ENCODE measurements around the gene RING1.

The RING1 gene

GRCh38 chr6:33171880-33172687 lies 36.2 kb upstream of the RING1 start:
- DNase-seq (ENCODE audit: low read depth) = no peak

- no peak for DNase-seq (ENCODE audit: low read depth)
Measured at GRCh38 chr6:33172688-33173534, 35.4 kb upstream of the RING1 start.

DNA sequence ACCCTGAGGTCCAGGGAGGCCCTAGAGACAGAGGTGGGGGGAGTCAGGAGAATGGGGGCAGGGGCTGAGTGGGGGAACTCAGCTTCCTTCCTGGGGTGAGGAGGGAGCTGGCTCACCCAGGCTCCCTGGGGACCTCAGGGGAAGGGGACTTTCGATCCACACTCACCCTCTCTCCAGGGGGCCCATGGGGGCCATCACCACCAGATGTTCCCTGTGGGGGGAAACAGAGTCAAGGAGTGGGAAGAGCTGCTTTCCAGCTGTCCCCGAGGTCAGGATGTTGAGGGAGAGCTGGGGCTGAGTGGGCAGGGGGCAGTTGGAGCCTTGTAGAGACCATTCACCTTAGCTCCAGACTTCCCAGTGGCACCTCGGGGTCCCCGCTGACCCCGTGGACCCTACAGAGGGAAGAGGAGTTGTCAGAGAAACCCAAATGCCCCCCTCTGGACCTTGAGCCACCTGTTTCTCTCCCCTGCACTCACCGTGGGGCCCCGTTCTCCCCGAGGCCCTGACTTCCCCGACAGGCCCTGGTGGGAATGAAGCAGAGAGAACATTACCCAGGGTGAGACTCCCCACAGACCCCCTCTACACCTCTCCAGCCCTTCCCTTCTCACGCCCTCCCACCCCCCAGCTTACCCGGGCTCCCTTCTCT lies 34.6 kb upstream of the RING1 start:
- no peak for DNase-seq (ENCODE audit: low read depth)

GRCh38 chr6:33174784-33175183 lies 33.5 kb upstream of the RING1 start:
- no peak for DNase-seq (ENCODE audit: low read depth)

DNA sequence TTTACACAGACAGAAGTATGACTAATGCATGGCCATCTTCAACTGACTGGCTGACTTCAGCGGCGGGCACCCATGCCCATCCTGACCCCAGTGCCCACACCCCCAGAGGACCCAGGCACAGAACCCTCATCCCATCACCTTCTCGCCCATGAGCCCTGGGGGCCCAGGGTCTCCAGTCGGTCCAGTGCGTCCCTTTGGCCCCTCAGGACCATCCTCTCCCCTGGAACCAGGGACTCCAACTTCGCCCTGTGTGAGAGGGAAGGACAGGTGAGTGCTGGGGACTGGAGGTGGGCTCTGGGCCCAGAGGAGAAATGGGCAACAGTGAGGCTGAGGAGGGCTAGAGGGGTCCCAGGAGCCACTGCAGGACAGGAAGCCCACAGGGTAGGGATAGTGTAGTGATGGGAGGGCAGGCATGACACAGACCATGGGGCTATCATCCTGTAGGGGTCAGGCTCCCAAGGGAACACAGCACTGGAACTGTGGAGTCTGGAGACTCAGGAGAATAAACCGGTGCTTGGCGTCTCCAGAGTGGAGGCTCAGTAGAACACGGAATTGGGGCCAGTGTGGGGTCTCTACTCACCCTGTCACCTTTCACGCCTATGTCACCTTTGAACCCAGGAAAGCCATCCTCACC lies 32.7 kb upstream of the RING1 start:
- DNase-seq (ENCODE audit: low read depth) = no peak

GRCh38 chr6:33176906-33177305 lies 31.4 kb upstream of the RING1 start:
- DNase-seq (ENCODE audit: low read depth) = no peak

GRCh38 chr6:33177552-33178446 lies 30.5 kb upstream of the RING1 start:
- DNase-seq (ENCODE audit: low read depth) = no peak

DNA sequence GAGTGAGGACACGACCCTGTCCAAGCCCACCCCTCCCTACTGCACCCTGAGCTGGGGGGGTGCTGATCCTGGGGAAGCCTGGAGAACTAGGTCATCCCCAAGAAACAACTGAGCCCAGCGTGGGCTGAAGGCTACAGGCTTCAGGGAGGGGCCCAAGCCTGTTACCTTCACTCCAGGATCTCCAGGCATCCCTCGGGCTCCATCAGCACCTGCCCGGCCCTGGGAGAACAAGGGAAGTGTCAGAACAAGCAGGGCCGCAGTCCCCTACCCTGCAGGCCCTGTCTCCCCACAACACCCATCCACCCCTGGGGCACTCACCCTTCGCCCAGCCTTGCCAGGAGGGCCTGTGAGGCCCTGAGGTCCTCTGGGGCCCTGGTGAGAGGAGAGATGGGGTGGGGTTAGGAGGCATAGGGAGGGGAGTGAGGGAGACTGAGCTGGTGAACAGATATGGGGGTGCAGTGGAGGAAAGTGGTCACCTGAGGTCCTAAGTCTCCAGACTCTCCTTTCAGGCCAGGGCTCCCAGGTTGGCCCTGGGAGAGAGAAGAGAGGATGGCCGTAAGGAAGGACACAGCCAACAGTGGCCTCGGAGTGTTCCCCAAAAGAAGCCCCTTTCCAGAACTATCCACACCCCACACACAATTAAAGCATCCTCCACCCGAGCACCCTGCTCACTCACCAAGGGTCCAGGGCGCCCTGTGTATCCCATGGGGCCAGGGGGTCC lies 29.4 kb upstream of the RING1 start:
- DNase-seq (ENCODE audit: low read depth) = no peak

DNA sequence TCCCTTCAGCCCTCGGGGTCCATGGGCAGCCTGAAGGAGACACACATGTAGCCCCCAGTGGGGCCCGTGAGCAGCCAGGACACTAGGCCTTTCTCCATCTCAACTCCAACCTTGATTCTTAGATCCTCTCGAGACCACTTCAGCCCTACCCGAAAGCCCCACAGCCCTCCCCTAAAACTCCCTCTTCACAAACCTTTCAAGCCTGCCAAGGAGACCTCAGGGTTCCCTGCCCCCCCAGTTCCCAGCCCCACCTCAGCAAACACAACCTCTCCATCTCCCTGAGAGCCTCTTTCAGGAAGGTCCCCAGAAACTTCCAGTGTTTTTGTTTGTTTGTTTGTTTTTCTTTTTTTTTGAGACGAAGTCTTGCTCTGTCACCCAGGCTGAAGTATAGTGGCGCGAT lies 27.2 kb upstream of the RING1 start:
- no peak for DNase-seq (ENCODE audit: low read depth)

DNA sequence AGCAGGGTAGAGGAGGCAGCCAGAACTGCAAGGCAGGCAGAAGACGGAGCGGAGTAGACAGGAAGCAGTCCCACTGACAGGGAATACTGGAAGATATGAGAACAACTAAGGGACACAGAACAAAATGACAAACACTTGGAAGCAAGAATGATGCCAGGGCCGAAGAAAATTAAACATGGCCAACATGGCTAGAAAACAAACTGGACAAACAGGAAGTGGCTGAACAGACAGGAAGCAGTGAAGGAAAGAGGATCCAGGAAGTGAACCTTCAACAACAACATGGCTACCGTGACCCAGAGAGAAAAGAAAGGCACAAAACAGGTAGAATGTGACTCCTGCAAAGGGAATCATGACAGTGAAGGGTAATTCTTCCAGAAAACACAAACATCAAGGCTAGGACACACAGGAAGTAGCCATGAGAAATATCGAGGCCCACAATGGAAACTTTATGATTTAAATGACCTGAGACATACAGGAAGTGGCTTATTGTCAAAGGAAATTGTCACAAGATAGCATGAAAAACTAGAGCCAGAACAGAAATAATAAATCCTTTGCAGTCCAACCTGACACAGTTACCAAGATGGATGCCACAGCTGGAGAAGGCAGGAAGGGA lies 25.1 kb upstream of the RING1 start:
- no peak for DNase-seq (ENCODE audit: low read depth)

GRCh38 chr6:33185190-33185589 lies 23.1 kb upstream of the RING1 start:
- no peak for DNase-seq (ENCODE audit: low read depth)

GRCh38 chr6:33185654-33186187 lies 22.6 kb upstream of the RING1 start:
- DNase-seq (ENCODE audit: low read depth) = no peak

DNA sequence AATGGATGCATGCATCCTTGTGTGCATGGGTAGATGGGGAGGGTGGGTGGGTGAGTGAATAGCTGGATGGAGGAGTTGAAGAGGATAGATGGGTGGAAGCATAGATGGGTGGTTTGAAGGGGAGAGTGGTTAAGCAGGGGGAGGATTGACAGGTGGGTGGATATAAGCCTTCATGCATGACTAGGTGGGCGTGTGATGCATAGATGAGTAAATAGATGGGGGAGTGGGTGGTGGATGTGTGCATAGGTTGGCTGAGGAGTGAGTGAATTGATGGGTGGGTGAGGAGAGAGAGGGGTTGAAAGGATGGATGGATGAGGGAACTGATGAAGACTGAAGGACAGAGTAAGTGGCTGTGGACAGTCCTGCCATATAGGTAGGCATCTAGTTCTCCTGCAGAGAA lies 20.5 kb upstream of the RING1 start:
- DNase-seq (ENCODE audit: low read depth) = no peak

- DNase-seq (ENCODE audit: low read depth) = no peak
Measured at GRCh38 chr6:33189164-33189563, 19.1 kb upstream of the RING1 start.

GRCh38 chr6:33189625-33190448 lies 18.5 kb upstream of the RING1 start:
- DNase-seq (ENCODE audit: low read depth) = no peak

DNA sequence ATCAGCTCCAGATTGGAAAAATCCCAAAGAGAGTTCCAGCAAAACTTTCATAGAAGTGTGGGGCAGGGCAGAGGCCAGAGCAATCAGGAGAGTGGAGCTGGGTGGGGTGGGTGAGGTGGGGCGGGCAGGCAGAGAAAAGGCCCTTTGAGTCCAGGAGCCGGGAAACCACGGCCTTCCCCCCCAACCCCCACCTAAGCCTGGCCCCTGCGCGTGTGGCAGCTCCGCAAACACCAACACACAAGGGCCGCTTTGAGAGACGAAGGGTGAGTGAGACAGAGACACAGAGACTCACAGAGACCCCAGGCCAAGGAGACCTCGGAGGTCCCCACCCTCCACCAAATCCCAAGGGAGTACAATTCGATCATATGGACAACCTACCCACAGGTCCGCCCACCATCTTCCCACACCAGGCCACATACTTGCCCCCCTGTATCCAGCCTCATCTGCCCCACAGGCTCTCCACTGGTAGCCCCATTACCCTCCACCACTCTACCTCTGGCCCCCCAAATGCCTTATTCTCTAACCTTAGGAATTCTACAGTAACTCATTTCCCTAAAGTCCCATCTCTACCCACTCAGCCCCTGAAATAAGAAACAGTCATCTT lies 17.7 kb upstream of the RING1 start:
- DNase-seq (ENCODE audit: low read depth) = no peak

DNA sequence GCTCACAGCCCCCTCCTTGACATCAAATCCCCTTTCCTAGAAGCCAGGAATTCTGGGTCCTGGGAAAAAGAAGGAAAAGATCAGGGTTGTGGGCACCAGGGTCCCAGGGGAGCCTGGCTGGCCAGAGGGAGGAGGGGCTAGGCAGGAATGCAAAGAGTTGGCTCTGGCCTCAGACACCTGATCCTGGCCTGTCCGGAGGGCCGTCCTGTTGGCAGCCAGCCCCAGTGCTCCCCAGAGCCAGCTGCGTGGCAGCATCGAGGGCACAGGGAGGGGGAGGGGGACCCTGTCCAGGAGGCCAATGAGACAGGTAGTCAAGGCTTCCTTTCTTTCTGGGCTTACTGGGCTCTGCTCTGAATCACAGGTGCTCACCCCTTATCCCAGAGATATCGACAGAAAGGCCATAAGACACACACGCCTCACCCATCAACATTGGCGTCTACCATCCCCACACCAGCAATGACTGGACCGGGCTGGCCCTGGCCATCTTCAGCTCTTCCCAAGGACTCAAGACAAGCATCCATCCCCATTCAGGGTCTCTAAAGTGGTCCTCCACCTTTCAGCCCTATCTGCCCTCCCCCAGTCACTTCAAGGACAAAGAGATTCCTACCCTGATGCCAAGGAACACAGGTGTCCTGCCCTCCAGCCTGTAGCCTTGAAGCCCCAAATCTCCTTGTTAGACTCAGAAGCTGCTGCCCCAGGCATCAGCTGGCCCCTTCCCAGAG lies 16.8 kb upstream of the RING1 start:
- DNase-seq (ENCODE audit: low read depth) = no peak

DNA sequence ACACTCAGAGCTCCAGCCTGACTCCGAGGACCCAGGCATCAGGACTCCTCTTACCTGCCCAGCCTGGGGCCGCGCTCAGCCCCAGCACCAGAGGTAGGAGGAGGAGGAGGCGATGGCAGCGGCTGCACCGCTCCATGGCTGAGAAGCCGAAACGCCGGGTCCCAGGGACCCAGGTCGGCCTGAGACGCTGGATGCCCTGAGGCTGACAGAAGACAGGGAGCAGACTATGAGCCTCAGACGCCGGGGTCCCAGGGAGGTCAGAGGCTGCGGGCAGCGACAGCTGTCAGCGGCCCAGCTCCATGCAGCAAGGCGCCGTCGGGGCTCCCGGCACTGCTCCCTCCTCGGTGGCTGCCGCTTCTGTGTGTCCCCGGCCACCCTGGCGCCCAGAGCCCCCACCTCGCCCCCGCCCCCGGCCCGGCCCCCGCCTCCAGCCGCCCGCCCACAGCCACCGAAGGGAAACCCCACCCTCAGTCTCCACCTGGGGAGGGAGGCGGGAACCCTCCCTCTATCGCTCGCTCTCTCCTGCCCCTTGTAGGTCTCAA lies 16.1 kb upstream of the RING1 start, which contains the start of gene COL11A2:
COL11A2 (minus strand) TSS at position 363 of the 542 bp plus-strand sequence; CDS start at position 136, 227 bp downstream.
- no peak for DNase-seq (ENCODE audit: low read depth)
